ENCODE data around the gene GPR4. TPM values are rescaled to one million over a fixed set of nuclear protein-coding genes. Genes with fewer than 3 reads are reported as not detected.

GPR4 gene
- total and polyA plus RNA-seq, 10 donors: 0.33 to 5.6 (median 3.7) TPM

GRCh38 chr19:45578861-45579260, 23.2 kb downstream of the GPR4 start:
- no peak overlapping the region for H3K4me3 ChIP-seq
- H3K27me3 ChIP-seq (replicated peaks in 1 of 7): no peaks in the 10 kb centered on the region
- H3K27ac ChIP-seq: no peak overlapping the region
- DNase-seq: no peak
- TF ChIP-seq POLR2AphosphoS5 (IDR thresholded peaks at IDR 0.05): no peak
- no peak for TF ChIP-seq CTCF (IDR thresholded peaks at IDR 0.05 in 8 of 11, conservative IDR thresholded peaks at IDR 0.05 in 3 of 11)
- no peak for TF ChIP-seq POLR2A (IDR thresholded peaks at IDR 0.05)
- H3K9me3 ChIP-seq: no peaks in the 10 kb centered on the region
- WGBS, 5 donors: 81 to 86% (median 86%) methylated on average over 5 of the region's 5 CpGs
- H3K4me1 ChIP-seq: peaks cover 4 to 57% (median 13%) of the 10 kb centered on the region in 6 donors
- intact Hi-C loops (cut with DNase I; ENCODE audit: low total_unique reads): no loop called here
- peaks cover 0 to 17% (median 0%) of the 10 kb centered on the region in 6 donors for H3K36me3 ChIP-seq

GRCh38 chr19:45577111-45577905, 24.7 kb downstream of the GPR4 start:
- no peaks in the 10 kb centered on the region for H3K9me3 ChIP-seq
- TF ChIP-seq POLR2AphosphoS5 (IDR thresholded peaks at IDR 0.05) (no peak), CTCF (IDR thresholded peaks at IDR 0.05 in 8 of 11, conservative IDR thresholded peaks at IDR 0.05 in 3 of 11) (no peak), POLR2A (IDR thresholded peaks at IDR 0.05) (no peak)
- peaks cover 0 to 16% (median 0%) of the 10 kb centered on the region in 6 donors for H3K36me3 ChIP-seq
- H3K4me3 ChIP-seq: no peak overlapping the region
- intact Hi-C loops (cut with DNase I; ENCODE audit: low total_unique reads): no loop called here
- H3K4me1 ChIP-seq: peaks cover 0 to 42% (median 2%) of the 10 kb centered on the region in 6 donors
- no peaks in the 10 kb centered on the region for H3K27me3 ChIP-seq (replicated peaks in 1 of 7)
- WGBS, 5 donors: 61 to 78% (median 74%) methylated on average over 11 of the region's 11 CpGs
- DNase-seq: no peak
- peak overlapping the region in 1 of 8 donors; percentile 6 for H3K27ac ChIP-seq

- H3K4me1 ChIP-seq: peaks cover 0 to 38% (median 2%) of the 10 kb centered on the region in 6 donors
- H3K27me3 ChIP-seq (replicated peaks in 1 of 7): no peaks in the 10 kb centered on the region
- no peak overlapping the region for H3K4me3 ChIP-seq
- no peak for DNase-seq
- no peaks in the 10 kb centered on the region for H3K9me3 ChIP-seq
- TF ChIP-seq POLR2AphosphoS5 (IDR thresholded peaks at IDR 0.05) (no peak), POLR2A (IDR thresholded peaks at IDR 0.05) (no peak), CTCF (IDR thresholded peaks at IDR 0.05 in 8 of 11, conservative IDR thresholded peaks at IDR 0.05 in 3 of 11) (no peak)
- peaks cover 0 to 9% (median under 1%) of the 10 kb centered on the region in 6 donors for H3K36me3 ChIP-seq
- no peak overlapping the region for H3K27ac ChIP-seq
- intact Hi-C loops (cut with DNase I; ENCODE audit: low total_unique reads): no loop called here
- 66 to 99% (median 96%) methylated on average over 3 of the region's 3 CpGs for WGBS, 5 donors
Observed at GRCh38 chr19:45576682-45577081, 25.3 kb downstream of the GPR4 start.

GRCh38 chr19:45575216-45575615, 26.8 kb downstream of the GPR4 start:
- H3K9me3 ChIP-seq: no peaks in the 10 kb centered on the region
- 89 to 98% (median 92%) methylated on average over 5 of the region's 5 CpGs for WGBS, 5 donors
- H3K4me1 ChIP-seq: peaks cover 0 to 29% (median 3%) of the 10 kb centered on the region in 6 donors
- H3K4me3 ChIP-seq: no peak overlapping the region
- peak overlapping the region in 1 of 8 donors; percentile 3 for H3K27ac ChIP-seq
- intact Hi-C loops (cut with DNase I; ENCODE audit: low total_unique reads): no loop called here
- DNase-seq: no peak
- H3K36me3 ChIP-seq: peaks cover 0 to 4% (median 1%) of the 10 kb centered on the region in 6 donors
- H3K27me3 ChIP-seq (replicated peaks in 1 of 7): no peaks in the 10 kb centered on the region
- TF ChIP-seq POLR2A (IDR thresholded peaks at IDR 0.05): no peak
